ENCODE results near the gene ABITRAM. TPM values are rescaled to one million over a fixed set of nuclear protein-coding genes. Genes with fewer than 3 reads are reported as not detected.

ABITRAM gene
- total RNA-seq, 1 experiment from 2014 or later = 23.6 TPM

- BruUV-seq (replicated peaks) = no TSS peak
- CTCF ChIA-PET = no interaction called here
- no peak for TF ChIP-seq EZH2 (IDR thresholded peaks at IDR 0.05; ENCODE audit: low read depth)
- TF ChIP-seq CTCF (conservative IDR thresholded peaks at IDR 0.05) = no peak
Observed at GRCh38 chr9:108910402-108910801, 23.8 kb upstream of the ABITRAM start.

GRCh38 chr9:108910914-108911313 lies 23.3 kb upstream of the ABITRAM start:
- H3K79me2 ChIP-seq (ENCODE audit: low read depth) = no peaks in the 10 kb centered on the region
- H3K4me2 ChIP-seq = no peak overlapping the region
- no peak overlapping the region for H3K4me3 ChIP-seq
- H3K36me3 ChIP-seq (ENCODE audit: low read depth) = peaks cover 14% of the 10 kb centered on the region
- ChIA-PET POLR2A (ENCODE audit: unreplicated experiment) (no interaction called here), CTCF (no interaction called here)
- intact Hi-C loops (cut with micrococcal nuclease; ENCODE audit: unreplicated experiment) = no loop called here
- no TSS peak for BruUV-seq (replicated peaks)
- no peaks in the 10 kb centered on the region for H3K4me1 ChIP-seq (replicated peaks; ENCODE audit: insufficient read depth)
- DNase-seq = no peak
- no peak for TF ChIP-seq EZH2 (IDR thresholded peaks at IDR 0.05; ENCODE audit: low read depth)
- no peak for TF ChIP-seq CTCF (conservative IDR thresholded peaks at IDR 0.05)
- H3K9me2 ChIP-seq (ENCODE audit: insufficient read depth) = no peaks in the 10 kb centered on the region
- H4K20me1 ChIP-seq (ENCODE audit: insufficient read depth) = no peaks in the 10 kb centered on the region
- H3K9me3 ChIP-seq (ENCODE audit: insufficient read depth, low read depth) = no peaks in the 10 kb centered on the region
- H3F3A ChIP-seq (ENCODE audit: insufficient read depth, low read depth) = no peaks in the 10 kb centered on the region
- H3K27ac ChIP-seq = no peak overlapping the region
- no peaks in the 10 kb centered on the region for H3K27me3 ChIP-seq (ENCODE audit: insufficient read depth, low read depth)
- H2AFZ ChIP-seq = no peak overlapping the region

More at GRCh38 chr9:108910402-108910801, 23.8 kb upstream of the ABITRAM start:
- H3F3A ChIP-seq (ENCODE audit: insufficient read depth, low read depth) = no peaks in the 10 kb centered on the region
- H3K27ac ChIP-seq = no peak overlapping the region
- intact Hi-C loops (cut with micrococcal nuclease; ENCODE audit: unreplicated experiment) = no loop called here
- H3K36me3 ChIP-seq (ENCODE audit: low read depth) = peaks cover 16% of the 10 kb centered on the region
- no peak for DNase-seq
- H2AFZ ChIP-seq = no peak overlapping the region
- no peaks in the 10 kb centered on the region for H3K27me3 ChIP-seq (ENCODE audit: insufficient read depth, low read depth)
- H3K9me2 ChIP-seq (ENCODE audit: insufficient read depth) = no peaks in the 10 kb centered on the region
- POLR2A ChIA-PET (ENCODE audit: unreplicated experiment) = no interaction called here
- H3K79me2 ChIP-seq (ENCODE audit: low read depth) = no peaks in the 10 kb centered on the region
- no peak overlapping the region for H3K4me2 ChIP-seq
- H4K20me1 ChIP-seq (ENCODE audit: insufficient read depth) = no peaks in the 10 kb centered on the region
- H3K4me1 ChIP-seq (replicated peaks; ENCODE audit: insufficient read depth) = no peaks in the 10 kb centered on the region
- no peak overlapping the region for H3K4me3 ChIP-seq
- no peaks in the 10 kb centered on the region for H3K9me3 ChIP-seq (ENCODE audit: insufficient read depth, low read depth)

GRCh38 chr9:108911820-108912219 lies 22.4 kb upstream of the ABITRAM start:
- H3K27me3 ChIP-seq (ENCODE audit: insufficient read depth, low read depth) = no peaks in the 10 kb centered on the region
- H3K4me2 ChIP-seq = no peak overlapping the region

More at GRCh38 chr9:108911820-108912219, 22.4 kb upstream of the ABITRAM start:
- Histone ChIP-seq H3K9me2 (ENCODE audit: insufficient read depth) (no peaks in the 10 kb centered on the region), H3K27ac (no peak overlapping the region), H3K4me1 (replicated peaks; ENCODE audit: insufficient read depth) (no peaks in the 10 kb centered on the region), H3K4me3 (no peak overlapping the region), H3K9me3 (ENCODE audit: insufficient read depth, low read depth) (no peaks in the 10 kb centered on the region), H4K20me1 (ENCODE audit: insufficient read depth) (no peaks in the 10 kb centered on the region), H3K79me2 (ENCODE audit: low read depth) (no peaks in the 10 kb centered on the region), H3F3A (ENCODE audit: insufficient read depth, low read depth) (no peaks in the 10 kb centered on the region), H2AFZ (no peak overlapping the region), H3K36me3 (ENCODE audit: low read depth) (peaks cover 17% of the 10 kb centered on the region)
- ChIA-PET CTCF (no interaction called here), POLR2A (ENCODE audit: unreplicated experiment) (interaction anchor here (0.6 kb wide), 1 partner anchor 12 kb away, joined by 3 read pairs; no protein-coding TSS in a partner anchor)
- no peak for TF ChIP-seq CTCF (conservative IDR thresholded peaks at IDR 0.05)
- no peak for TF ChIP-seq EZH2 (IDR thresholded peaks at IDR 0.05; ENCODE audit: low read depth)
- DNase-seq = no peak
- intact Hi-C loops (cut with micrococcal nuclease; ENCODE audit: unreplicated experiment) = no loop called here
- no TSS peak for BruUV-seq (replicated peaks)

All from PC-9 (cell line).